ELF-1 (cell line): ENCODE measurements around the gene SLC6A19.

Experiments
- DNase-seq: peaks from one replicate; pipeline ENCODE4 v3.0.0-alpha.2; 2016; ENCODE audit warnings: low read depth, low spot score

Gene SLC6A19

GRCh38 chr5:1195439-1195838 lies 6.0 kb upstream of the SLC6A19 start:
- DNase-seq, result no peak

DNA sequence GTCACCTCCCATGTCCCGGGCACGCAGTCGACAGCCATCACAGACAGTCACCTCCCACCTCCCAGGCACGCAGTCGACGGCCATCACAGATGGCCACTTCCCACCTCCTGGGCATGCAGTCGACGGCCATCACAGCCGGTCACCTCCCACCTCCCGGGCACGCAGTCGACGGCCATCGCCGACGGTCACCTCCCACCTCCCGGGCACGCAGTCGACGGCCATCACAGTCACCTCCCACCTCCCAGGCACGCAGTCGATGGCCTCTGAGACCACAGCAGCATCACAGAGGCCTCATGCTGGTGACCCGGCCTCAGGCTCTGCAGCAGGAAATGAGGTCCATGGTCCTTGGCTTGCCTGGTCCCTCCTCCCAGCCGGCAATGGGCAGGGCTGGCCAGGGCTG lies 5.5 kb upstream of the SLC6A19 start:
- no peak for DNase-seq

DNA sequence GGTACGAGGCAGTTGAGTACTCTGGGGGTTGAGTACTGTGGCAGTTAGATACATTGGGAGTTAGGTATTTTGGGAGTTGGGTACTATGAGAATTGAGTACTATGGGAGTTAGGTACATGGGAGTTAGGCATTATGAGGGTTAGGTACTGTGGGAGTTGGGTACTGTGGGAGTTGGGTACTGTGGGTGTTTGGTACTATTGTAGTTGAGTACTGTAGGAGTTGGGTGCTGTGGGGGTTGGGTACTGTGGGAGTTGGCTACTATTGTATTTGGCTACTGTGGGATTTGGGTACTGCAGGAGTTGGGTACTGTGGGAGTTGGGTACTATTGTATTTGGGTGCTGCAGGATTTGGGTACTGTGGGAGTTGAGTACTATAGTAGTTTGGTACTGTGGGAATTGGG lies 4.8 kb upstream of the SLC6A19 start:
- no peak for DNase-seq

DNA sequence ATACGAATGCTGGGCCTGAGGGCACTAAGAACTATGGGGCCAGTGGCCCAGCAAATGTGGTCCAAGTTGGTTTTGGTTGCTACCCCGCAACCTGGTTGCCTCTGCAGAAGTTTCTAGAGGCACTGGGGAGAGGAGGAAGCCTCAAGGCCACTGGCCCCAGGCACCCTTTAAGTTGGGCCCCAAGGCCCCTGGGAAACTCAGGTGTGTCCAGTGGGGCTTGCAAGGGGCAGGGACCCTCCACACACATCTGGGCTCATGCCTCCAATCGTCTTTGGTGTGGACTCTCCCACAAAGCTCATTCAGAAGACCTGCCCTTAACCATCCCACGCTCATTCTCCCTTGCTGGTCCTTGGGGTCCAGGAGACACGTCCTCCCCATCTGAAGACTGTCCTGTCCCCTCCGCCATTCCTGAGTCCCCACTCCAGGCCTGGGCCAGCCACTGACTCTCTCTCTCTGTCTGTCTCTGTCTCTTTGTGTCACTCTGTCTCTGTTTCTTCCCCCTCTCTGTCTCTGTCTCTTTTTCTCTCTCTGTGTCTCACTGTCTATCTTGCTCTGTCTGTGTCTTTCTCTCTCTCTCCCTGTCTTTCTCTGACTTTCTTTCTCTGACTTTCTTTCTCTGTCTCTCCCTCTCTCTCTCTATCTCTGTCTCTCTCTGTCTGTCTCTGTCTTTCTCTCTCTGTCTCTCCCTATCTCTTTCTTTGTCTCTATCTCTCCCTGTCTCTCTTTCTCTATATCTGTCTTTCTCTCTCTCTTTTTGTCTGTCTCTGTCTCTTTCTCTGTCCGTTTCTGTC lies 3.3 kb upstream of the SLC6A19 start:
- no peak for DNase-seq

- no peak for DNase-seq
Observed at GRCh38 chr5:1199340-1199648, 2.1 kb upstream of the SLC6A19 start.

DNA sequence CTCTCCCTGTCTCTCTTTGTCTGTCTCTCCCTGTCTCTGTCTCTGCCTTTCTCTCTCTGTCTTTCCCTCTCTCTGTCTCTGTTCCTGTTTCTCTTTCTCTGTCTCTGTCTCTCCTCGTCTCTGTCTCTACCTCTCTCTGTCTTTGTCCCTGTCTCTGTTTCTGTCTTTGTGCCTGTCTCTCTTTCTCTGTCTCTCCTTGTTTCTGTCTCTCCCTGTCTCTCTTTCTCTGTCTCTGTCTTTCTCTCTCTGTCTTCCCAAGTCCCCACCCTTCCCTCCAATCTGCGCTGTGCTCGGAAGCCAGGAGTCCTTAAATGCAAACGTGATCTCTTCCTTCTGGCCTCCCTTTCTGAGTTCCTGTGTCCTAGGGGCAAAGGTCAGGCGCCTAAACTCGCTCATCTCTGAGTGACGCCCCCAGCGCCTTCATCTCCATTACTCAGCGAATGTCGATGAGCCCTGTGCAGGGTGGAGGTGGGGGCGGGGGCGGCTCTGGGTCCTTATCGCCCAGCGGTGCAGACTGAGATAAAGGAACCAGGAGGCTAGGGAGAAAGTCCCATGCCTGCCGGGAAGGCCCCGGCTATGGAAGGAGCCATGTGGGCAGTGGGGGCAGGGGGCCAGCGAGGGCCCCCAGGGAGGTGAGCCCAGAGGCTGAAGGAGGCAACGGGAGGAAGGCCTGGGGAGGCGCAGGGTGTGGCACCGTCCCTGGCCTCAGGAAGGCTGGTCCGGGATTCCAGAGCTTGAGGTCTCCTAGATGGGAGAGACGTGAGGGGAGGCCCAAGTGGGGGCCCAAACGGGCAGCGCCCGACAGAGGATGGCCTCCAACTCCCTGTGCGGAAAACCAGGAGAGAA lies 1.5 kb upstream of the SLC6A19 start:
- DNase-seq, result peak; percentile 88

DNA sequence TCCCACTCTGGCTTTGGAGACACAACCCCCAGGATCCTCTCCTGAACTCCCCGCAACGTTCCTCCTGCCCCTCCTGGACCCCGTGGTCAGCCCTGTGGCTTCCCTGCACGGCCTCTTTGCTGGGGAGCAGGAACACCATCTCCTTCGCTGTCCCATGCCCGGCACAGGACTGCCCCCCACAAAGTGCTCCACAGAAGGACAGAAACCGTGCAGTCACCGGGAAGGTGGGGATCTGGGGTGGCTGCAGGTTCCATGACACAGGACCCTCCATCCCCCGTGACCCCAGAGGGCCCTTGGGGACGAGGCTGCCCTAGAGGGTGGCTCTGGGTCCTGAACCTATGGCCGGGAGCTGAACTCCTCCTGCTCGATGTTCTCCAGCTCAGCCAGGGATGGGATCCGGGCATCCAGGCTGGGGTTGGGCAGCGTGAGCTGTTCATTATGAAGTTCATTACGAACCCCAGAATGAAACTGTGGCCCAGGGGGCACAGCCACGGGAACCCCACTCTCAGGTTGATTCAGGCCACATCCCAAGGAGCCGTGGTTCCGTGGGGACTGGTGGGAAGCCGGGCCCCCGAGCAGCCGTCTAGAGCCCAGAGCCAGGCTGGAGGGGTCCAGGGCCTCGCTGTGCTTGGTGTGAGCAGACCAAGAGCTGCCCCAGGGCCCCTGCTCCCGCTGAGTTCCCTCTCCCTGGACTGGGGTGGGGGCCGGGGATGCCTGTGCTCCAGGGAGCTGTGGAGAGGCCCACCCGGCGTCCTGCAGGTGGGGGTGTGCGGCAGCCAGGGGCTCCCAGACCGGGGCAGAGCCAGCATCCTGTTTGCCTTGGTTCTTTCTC lies 684 bp upstream of the SLC6A19 start:
- no peak for DNase-seq

GRCh38 chr5:1202026-1202797 lies 817 bp downstream of the SLC6A19 start:
- DNase-seq, result no peak

GRCh38 chr5:1202798-1203185 lies 1.4 kb downstream of the SLC6A19 start:
- no peak for DNase-seq

- no peak for DNase-seq
Observed at GRCh38 chr5:1203311-1203967, 2.0 kb downstream of the SLC6A19 start.

DNA sequence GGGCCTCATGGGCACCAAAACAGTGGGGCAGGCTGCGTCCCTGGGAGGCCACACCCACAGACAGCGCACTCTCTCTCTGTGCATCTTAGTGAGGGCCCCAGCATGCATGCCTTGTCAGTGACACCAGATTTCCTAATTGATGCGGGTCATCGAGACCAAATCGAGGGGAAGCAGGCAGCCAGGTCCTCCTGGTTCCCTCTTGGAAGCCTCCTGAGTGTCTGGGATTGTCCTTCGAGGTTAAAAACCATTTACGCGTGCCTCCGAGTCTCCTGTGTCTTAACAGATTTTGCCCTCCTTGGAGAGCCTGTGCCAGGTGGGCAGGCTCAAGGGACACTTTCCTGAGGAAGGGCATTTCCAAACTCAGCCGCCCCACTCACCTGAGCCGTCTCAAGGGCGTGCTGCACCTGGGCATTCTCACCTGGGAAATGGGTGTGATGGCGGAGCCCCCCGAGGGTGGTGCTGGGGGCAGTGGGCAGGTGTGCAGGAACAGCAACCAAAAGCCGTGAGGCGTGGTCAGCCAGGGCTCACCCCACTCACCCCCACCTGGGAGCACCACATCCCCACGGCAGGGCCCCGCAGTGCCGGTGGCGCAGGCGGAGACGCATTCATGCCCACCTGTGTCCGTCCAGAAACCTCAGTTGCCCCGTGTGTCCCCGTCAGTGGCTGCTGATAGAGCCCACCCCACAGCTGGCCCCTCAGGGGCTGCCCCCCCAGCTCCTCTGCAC lies 2.7 kb downstream of the SLC6A19 start:
- no peak for DNase-seq

- peak; percentile 66 for DNase-seq
Observed at GRCh38 chr5:1204693-1205242, 3.4 kb downstream of the SLC6A19 start.

- DNase-seq, result no peak
Observed at GRCh38 chr5:1205255-1206180, 4.1 kb downstream of the SLC6A19 start.

DNA sequence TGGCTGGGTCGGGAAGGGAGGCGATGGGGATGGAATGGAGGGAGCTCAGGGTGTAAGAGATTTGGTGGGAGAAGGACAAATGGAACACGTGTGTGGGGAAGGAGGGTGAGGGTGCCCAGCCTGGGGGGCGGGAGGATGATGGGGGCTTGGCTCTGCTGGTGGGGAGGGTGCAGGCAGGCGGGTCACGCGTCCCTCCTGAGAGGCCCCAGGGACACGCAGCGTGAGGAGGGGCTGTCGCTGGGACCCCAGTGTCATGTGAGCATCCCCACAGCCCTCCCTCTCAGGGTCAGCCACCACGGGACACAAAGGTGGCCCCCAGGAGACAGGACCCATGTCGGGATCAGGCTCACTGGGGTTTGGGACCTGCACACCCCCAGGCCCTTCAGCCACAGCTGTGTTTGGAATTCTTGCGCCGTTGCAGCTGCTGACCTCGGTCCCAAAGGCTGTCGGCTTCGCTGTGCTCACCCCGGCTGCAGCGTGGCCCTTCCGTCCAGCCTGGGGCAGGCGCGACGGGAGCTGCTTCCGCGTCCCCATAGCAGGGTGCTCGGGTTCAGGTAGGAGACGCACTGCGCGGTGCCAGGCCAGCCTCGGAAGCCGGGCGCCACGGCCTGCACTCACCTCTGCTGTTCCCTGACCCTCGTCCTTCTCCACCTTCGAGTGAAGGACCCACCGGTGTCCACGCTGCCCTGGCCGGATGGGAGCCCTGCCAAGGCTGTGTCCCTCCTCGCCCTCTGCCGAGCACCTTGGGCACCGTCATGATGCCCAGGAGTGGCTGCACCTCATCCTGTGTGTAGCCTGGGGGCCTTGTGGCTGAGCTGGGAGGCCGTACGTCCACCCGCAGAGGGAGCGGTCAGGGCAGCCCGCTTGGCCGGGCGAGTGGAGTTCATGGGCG lies 5.4 kb downstream of the SLC6A19 start:
- no peak for DNase-seq

DNA sequence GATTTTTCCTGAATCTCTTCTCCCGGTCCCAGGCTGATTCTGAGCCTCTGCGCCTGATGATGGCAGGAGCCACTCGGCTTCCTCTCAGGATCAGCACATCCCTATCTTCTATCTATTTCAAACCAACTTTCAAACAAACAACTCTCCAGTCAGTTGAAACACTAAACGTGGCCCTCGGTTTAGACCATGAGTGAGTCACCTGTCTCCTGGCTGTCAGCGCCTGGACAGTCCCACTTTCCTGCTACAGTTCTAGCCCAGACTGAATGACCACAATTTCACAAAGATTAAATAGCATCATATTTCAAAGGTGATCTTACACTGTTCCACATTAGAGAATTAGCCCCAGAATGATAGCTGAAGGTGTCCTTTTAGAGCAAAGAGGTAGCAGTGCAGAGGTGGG lies 6.2 kb downstream of the SLC6A19 start:
- DNase-seq, result no peak

DNA sequence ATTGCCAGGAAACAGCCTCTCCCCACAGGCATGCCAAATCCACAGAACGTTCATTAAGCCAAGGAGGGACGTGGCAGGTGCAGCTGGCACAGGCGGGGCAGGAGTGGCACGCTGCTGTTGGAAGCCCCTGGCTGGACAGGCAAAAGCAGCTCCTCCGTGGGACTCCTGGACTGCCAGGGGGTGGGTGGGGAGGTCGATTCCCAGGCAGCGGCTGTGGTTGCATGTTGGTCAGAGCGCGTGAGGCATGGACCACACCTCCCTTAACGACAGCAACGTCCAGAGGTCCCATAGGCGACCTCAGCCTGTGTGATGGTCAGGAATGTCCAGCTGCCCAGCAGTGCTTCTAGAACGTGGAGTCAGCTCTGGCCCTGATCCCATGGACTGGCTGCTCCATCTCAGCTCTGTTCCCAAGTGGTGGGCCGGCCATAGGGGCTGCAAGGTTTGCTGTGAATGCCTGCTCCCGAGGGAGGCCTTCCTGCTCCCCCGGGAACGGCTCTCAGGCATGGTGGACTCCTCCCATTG lies 6.9 kb downstream of the SLC6A19 start:
- DNase-seq, result no peak

- no peak for DNase-seq
Observed at GRCh38 chr5:1208743-1209488, 7.5 kb downstream of the SLC6A19 start.
